ENCODE results near the gene AS3MT.

AS3MT gene

GRCh38 chr10:102945962-102946361 is 76.7 kb downstream of the AS3MT start:
- Histone ChIP-seq H4K20me1 (ENCODE audit: insufficient read depth, low read length, poor library complexity, severe bottlenecking) (no peaks in the 10 kb centered on the region), H3K4me2 (ENCODE audit: low read depth, low read length, poor library complexity, severe bottlenecking) (no peak overlapping the region), H2AFZ (ENCODE audit: low read length) (no peak overlapping the region), H3K27me3 (ENCODE audit: insufficient read depth, low read length, poor library complexity, severe bottlenecking) (no peaks in the 10 kb centered on the region), H3K36me3 (ENCODE audit: insufficient read depth, low read length) (no peaks in the 10 kb centered on the region), H3K4me3 (ENCODE audit: low read length, poor library complexity, severe bottlenecking) (no peak overlapping the region), H3K9ac (ENCODE audit: low read depth, low read length, poor library complexity, severe bottlenecking) (no peak overlapping the region), H3K9me2 (replicated peaks; ENCODE audit: low read depth, low read length) (no peaks in the 10 kb centered on the region), H3K79me2 (ENCODE audit: insufficient read depth, low read length) (no peaks in the 10 kb centered on the region), H3F3A (ENCODE audit: low read depth) (no peaks in the 10 kb centered on the region), H3K4me1 (ENCODE audit: insufficient read depth, low read length, poor library complexity, severe bottlenecking) (no peaks in the 10 kb centered on the region), H3K9me3 (ENCODE audit: insufficient read depth, low read depth, low read length) (no peaks in the 10 kb centered on the region)
- no peak for TF ChIP-seq CTCF (conservative IDR thresholded peaks at IDR 0.05; ENCODE audit: low read length)
- no peak for TF ChIP-seq EZH2phosphoT487 (IDR thresholded peaks at IDR 0.05; ENCODE audit: borderline replicate concordance)

GRCh38 chr10:102946992-102947391 is 77.7 kb downstream of the AS3MT start:
- Histone ChIP-seq H3F3A (ENCODE audit: low read depth) (no peaks in the 10 kb centered on the region), H3K27me3 (ENCODE audit: insufficient read depth, low read length, poor library complexity, severe bottlenecking) (no peaks in the 10 kb centered on the region), H3K9ac (ENCODE audit: low read depth, low read length, poor library complexity, severe bottlenecking) (no peak overlapping the region), H2AFZ (ENCODE audit: low read length) (no peak overlapping the region), H3K9me2 (replicated peaks; ENCODE audit: low read depth, low read length) (no peaks in the 10 kb centered on the region), H3K4me3 (ENCODE audit: low read length, poor library complexity, severe bottlenecking) (no peak overlapping the region), H4K20me1 (ENCODE audit: insufficient read depth, low read length, poor library complexity, severe bottlenecking) (no peaks in the 10 kb centered on the region), H3K36me3 (ENCODE audit: insufficient read depth, low read length) (no peaks in the 10 kb centered on the region), H3K4me2 (ENCODE audit: low read depth, low read length, poor library complexity, severe bottlenecking) (no peak overlapping the region), H3K79me2 (ENCODE audit: insufficient read depth, low read length) (no peaks in the 10 kb centered on the region), H3K4me1 (ENCODE audit: insufficient read depth, low read length, poor library complexity, severe bottlenecking) (no peaks in the 10 kb centered on the region), H3K9me3 (ENCODE audit: insufficient read depth, low read depth, low read length) (no peaks in the 10 kb centered on the region)
- no peak for TF ChIP-seq EZH2phosphoT487 (IDR thresholded peaks at IDR 0.05; ENCODE audit: borderline replicate concordance)
- no peak for TF ChIP-seq CTCF (conservative IDR thresholded peaks at IDR 0.05; ENCODE audit: low read length)

GRCh38 chr10:102948176-102948575 is 78.9 kb downstream of the AS3MT start:
- Histone ChIP-seq H3K9ac (ENCODE audit: low read depth, low read length, poor library complexity, severe bottlenecking) (no peak overlapping the region), H2AFZ (ENCODE audit: low read length) (no peak overlapping the region), H3K9me2 (replicated peaks; ENCODE audit: low read depth, low read length) (no peaks in the 10 kb centered on the region), H3K4me2 (ENCODE audit: low read depth, low read length, poor library complexity, severe bottlenecking) (no peak overlapping the region), H3K79me2 (ENCODE audit: insufficient read depth, low read length) (no peaks in the 10 kb centered on the region), H4K20me1 (ENCODE audit: insufficient read depth, low read length, poor library complexity, severe bottlenecking) (no peaks in the 10 kb centered on the region), H3K4me1 (ENCODE audit: insufficient read depth, low read length, poor library complexity, severe bottlenecking) (no peaks in the 10 kb centered on the region), H3F3A (ENCODE audit: low read depth) (no peaks in the 10 kb centered on the region), H3K9me3 (ENCODE audit: insufficient read depth, low read depth, low read length) (no peaks in the 10 kb centered on the region), H3K4me3 (ENCODE audit: low read length, poor library complexity, severe bottlenecking) (no peak overlapping the region), H3K27me3 (ENCODE audit: insufficient read depth, low read length, poor library complexity, severe bottlenecking) (no peaks in the 10 kb centered on the region), H3K36me3 (ENCODE audit: insufficient read depth, low read length) (no peaks in the 10 kb centered on the region)
- TF ChIP-seq EZH2phosphoT487 (IDR thresholded peaks at IDR 0.05; ENCODE audit: borderline replicate concordance) (no peak), CTCF (conservative IDR thresholded peaks at IDR 0.05; ENCODE audit: low read length) (no peak)
